Activated CD4-positive, alpha-beta T cell treated with anti-CD3 and anti-CD28 coated beads, Interleukin-2, amount 50 U/mL, for 24 hours (primary cell): ENCODE data around the gene PCK1.

Experiments
- DNase-seq, 2 donors: peaks; one replicate each; pipeline ENCODE4 v3.0.0-alpha.2; 2020; ENCODE audit warnings: low read depth in 1 of 2, low spot score in 1 of 2

Gene PCK1

GRCh38 chr20:57559658-57560553 is 1.0 kb upstream of the PCK1 start:
- DNase-seq: no peak

- no peak for DNase-seq
Observed at GRCh38 chr20:57561356-57562279, 708 bp downstream of the PCK1 start.

GRCh38 chr20:57562541-57563465 is 1.9 kb downstream of the PCK1 start:
- DNase-seq: no peak

- DNase-seq: no peak
Observed at GRCh38 chr20:57563522-57563921, 2.6 kb downstream of the PCK1 start.

- no peak for DNase-seq
Observed at GRCh38 chr20:57564180-57564802, 3.4 kb downstream of the PCK1 start.

GRCh38 chr20:57564951-57565642 is 4.2 kb downstream of the PCK1 start:
- no peak for DNase-seq

- DNase-seq: no peak
Observed at GRCh38 chr20:57566399-57566798, 5.5 kb downstream of the PCK1 start.

- DNase-seq: no peak
Observed at GRCh38 chr20:57566803-57567459, 6.0 kb downstream of the PCK1 start.

GRCh38 chr20:57567471-57568079 is 6.7 kb downstream of the PCK1 start:
- DNase-seq: no peak

GRCh38 chr20:57568088-57568896 is 7.4 kb downstream of the PCK1 start:
- DNase-seq: no peak

GRCh38 chr20:57568960-57569359 is 8.1 kb downstream of the PCK1 start:
- no peak for DNase-seq

GRCh38 chr20:57570145-57570850 is 9.4 kb downstream of the PCK1 start:
- DNase-seq: no peak

- DNase-seq: no peak
Observed at GRCh38 chr20:57570920-57571319, 10.0 kb downstream of the PCK1 start.

- no peak for DNase-seq
Observed at GRCh38 chr20:57571782-57572416, 11.0 kb downstream of the PCK1 start.

GRCh38 chr20:57573242-57573641 is 12.3 kb downstream of the PCK1 start:
- DNase-seq: no peak

GRCh38 chr20:57573894-57574293 is 13.0 kb downstream of the PCK1 start:
- no peak for DNase-seq

- DNase-seq: no peak
Observed at GRCh38 chr20:57574954-57575353, 14.0 kb downstream of the PCK1 start.
